Measurements from ENCODE around the gene DUSP8.
"Not testable (repeated sequence)": the region's sequence is repeated elsewhere in the genome, so short reads cannot be mapped to it uniquely, and the experiment has no call there.

The DUSP8 gene

DNA sequence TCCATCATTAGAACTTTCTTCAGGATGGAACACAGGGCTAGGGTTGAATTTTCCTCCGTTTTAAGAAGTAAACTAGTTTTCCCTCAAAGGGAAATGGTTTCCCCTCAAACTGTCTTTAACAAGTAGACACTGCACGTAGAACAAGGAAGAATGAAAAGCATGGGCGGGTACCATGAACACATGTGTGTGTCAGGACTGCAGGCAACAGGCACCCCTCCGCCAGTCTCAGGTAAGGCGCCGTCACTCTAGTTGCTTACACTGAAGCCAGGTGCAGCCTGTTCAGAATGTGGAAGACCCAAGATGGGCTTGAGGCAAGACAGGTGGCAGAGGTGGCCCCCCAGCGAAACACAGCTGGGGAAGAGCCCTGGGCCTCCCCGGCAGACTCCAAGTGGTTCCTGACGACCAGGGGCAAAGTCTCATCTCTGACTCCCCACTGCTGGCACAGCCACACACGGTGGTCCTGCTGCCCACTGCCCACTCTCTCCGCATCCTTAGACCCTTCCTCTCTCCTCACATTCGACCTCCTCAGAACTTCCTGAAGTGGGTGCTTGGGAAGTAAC lies 60.1 kb downstream of the DUSP8 start:
- H3K9me2 ChIP-seq (ENCODE audit: low read depth, low read length): no peaks in the 10 kb centered on the region
- H3K79me2 ChIP-seq (ENCODE audit: insufficient read depth, low read length): no peaks in the 10 kb centered on the region
- H3K9ac ChIP-seq (ENCODE audit: low read length): no peak overlapping the region
- H3K9me3 ChIP-seq (ENCODE audit: low read length): no peaks in the 10 kb centered on the region
- no peak overlapping the region for H3K27ac ChIP-seq (ENCODE audit: low read depth, low read length, poor library complexity, severe bottlenecking)
- peaks cover 8% of the 10 kb centered on the region for H3F3A ChIP-seq (ENCODE audit: insufficient read depth, low read length)
- peaks cover 20% of the 10 kb centered on the region for H3K4me1 ChIP-seq (ENCODE audit: insufficient read depth, low read length, severe bottlenecking)
- no peaks in the 10 kb centered on the region for H3K27me3 ChIP-seq (ENCODE audit: insufficient read depth, low read length)
- no peak for TF ChIP-seq EZH2 (IDR thresholded peaks at IDR 0.05; ENCODE audit: borderline replicate concordance, low read length)
- no peaks in the 10 kb centered on the region; the same call in 1 of the 2 replicates for H3K36me3 ChIP-seq (ENCODE audit: insufficient read depth, low read length)
- H4K20me1 ChIP-seq (ENCODE audit: insufficient read depth, low read length): no peaks in the 10 kb centered on the region
- no peak overlapping the region for H2AFZ ChIP-seq (ENCODE audit: low read length)
- no peak overlapping the region for H3K4me3 ChIP-seq (ENCODE audit: low read depth, low read length, poor library complexity, severe bottlenecking)
- H3K4me2 ChIP-seq (ENCODE audit: low read length): no peak overlapping the region

DNA sequence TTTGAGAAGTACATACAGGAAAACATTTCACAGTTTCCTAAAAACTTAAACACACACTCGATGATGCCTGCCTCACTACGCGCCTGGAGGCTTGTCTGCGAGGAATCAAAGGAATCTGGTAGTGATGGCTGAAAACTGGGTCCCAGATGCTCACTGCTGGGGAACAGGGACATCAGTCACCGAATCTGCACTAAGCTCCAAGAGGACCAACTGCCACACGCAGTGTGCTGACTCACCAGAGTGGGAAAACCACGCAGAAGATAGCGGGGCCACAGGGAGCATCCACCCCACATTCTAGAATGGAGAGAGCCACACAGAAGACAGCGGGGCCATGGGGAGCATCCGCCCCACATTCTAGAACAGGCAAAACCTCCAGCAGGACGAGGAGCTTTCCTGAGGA lies 61.1 kb downstream of the DUSP8 start:
- no peak overlapping the region for H3K9ac ChIP-seq (ENCODE audit: low read length)
- H4K20me1 ChIP-seq (ENCODE audit: insufficient read depth, low read length): no peaks in the 10 kb centered on the region
- no peaks in the 10 kb centered on the region for H3K9me2 ChIP-seq (ENCODE audit: low read depth, low read length)

DNA sequence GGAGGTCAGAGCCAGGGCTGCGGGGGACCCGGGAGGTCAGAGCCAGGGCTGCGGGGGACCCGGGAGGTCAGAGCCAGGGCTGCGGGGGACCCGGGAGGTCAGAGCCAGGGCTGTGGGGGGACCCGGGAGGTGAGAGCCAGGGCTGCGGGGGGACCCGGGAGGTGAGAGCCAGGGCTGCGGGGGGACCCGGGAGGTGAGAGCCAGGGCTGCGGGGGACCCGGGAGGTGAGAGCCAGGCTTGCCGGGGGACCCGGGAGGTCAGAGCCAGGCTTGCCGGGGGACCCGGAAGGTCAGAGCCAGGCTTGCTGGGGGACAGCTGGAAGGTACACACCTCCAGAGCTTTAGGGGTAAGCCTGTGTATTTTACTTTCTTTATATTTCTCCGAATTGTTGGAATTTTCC lies 61.7 kb downstream of the DUSP8 start:
- H4K20me1 ChIP-seq (ENCODE audit: insufficient read depth, low read length): not testable (repeated sequence)

More for the DNA sequence above, 61.1 kb downstream of the DUSP8 start:
- H2AFZ ChIP-seq (ENCODE audit: low read length): no peak overlapping the region
- no peak overlapping the region for H3K27ac ChIP-seq (ENCODE audit: low read depth, low read length, poor library complexity, severe bottlenecking)
- H3K36me3 ChIP-seq (ENCODE audit: insufficient read depth, low read length): no peaks in the 10 kb centered on the region; the same call in 1 of the 2 replicates
- no peak overlapping the region for H3K4me2 ChIP-seq (ENCODE audit: low read length)
- no peak overlapping the region for H3K4me3 ChIP-seq (ENCODE audit: low read depth, low read length, poor library complexity, severe bottlenecking)
- no peaks in the 10 kb centered on the region for H3K79me2 ChIP-seq (ENCODE audit: insufficient read depth, low read length)
- peaks cover 8% of the 10 kb centered on the region for H3F3A ChIP-seq (ENCODE audit: insufficient read depth, low read length)
- no peaks in the 10 kb centered on the region for H3K9me3 ChIP-seq (ENCODE audit: low read length)
- TF ChIP-seq, protein P1, sequence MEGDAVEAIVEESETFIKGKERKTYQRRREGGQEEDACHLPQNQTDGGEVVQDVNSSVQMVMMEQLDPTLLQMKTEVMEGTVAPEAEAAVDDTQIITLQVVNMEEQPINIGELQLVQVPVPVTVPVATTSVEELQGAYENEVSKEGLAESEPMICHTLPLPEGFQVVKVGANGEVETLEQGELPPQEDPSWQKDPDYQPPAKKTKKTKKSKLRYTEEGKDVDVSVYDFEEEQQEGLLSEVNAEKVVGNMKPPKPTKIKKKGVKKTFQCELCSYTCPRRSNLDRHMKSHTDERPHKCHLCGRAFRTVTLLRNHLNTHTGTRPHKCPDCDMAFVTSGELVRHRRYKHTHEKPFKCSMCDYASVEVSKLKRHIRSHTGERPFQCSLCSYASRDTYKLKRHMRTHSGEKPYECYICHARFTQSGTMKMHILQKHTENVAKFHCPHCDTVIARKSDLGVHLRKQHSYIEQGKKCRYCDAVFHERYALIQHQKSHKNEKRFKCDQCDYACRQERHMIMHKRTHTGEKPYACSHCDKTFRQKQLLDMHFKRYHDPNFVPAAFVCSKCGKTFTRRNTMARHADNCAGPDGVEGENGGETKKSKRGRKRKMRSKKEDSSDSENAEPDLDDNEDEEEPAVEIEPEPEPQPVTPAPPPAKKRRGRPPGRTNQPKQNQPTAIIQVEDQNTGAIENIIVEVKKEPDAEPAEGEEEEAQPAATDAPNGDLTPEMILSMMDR (IDR thresholded peaks at IDR 0.05; ENCODE audit: low read length): no peak
- no peak for TF ChIP-seq EZH2 (IDR thresholded peaks at IDR 0.05; ENCODE audit: borderline replicate concordance, low read length)
- H3K27me3 ChIP-seq (ENCODE audit: insufficient read depth, low read length): no peaks in the 10 kb centered on the region
- peaks cover 9% of the 10 kb centered on the region for H3K4me1 ChIP-seq (ENCODE audit: insufficient read depth, low read length, severe bottlenecking)

DNA sequence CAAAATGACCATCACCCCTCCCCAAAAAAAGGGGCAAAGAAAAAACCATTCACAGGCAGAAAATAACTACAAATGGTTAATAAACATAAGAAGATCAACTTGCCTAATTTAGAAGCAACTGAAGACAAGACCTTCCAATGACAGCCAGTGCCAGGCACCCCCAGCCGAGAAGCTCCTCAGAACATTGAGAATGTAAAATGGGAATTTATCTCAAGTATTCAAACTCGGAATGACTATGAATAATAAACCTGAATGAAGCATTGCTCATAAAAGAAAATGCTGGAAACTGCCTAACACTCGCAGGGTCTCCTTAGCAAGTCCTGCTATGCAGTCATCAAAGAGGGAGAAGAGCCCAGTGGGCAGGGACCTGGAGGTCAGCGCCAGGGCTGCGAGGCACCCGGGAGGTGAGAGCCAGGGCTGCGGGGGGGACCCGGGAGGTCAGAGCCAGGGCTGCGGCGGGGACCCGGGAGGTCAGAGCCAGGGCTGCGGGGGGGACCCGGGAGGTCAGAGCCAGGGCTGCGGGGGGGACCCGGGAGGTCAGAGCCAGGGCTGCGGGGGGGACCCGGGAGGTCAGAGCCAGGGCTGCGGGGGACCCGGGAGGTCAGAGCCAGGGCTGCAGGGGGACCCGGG lies 62.3 kb downstream of the DUSP8 start:
- no peak overlapping the region for H3K9ac ChIP-seq (ENCODE audit: low read length)
- H2AFZ ChIP-seq (ENCODE audit: low read length): no peak overlapping the region
- no peak overlapping the region for H3K4me2 ChIP-seq (ENCODE audit: low read length)
- no peak overlapping the region for H3K27ac ChIP-seq (ENCODE audit: low read depth, low read length, poor library complexity, severe bottlenecking)
- no peaks in the 10 kb centered on the region for H3K9me2 ChIP-seq (ENCODE audit: low read depth, low read length)
- H3K4me1 ChIP-seq (ENCODE audit: insufficient read depth, low read length, severe bottlenecking): peaks cover 6% of the 10 kb centered on the region
- no peaks in the 10 kb centered on the region for H4K20me1 ChIP-seq (ENCODE audit: insufficient read depth, low read length)
- no peak for TF ChIP-seq EZH2 (IDR thresholded peaks at IDR 0.05; ENCODE audit: borderline replicate concordance, low read length)
- TF ChIP-seq, protein P1 (IDR thresholded peaks at IDR 0.05; ENCODE audit: low read length): no peak
- H3K4me3 ChIP-seq (ENCODE audit: low read depth, low read length, poor library complexity, severe bottlenecking): no peak overlapping the region
- H3K27me3 ChIP-seq (ENCODE audit: insufficient read depth, low read length): no peaks in the 10 kb centered on the region
- no peaks in the 10 kb centered on the region for H3K79me2 ChIP-seq (ENCODE audit: insufficient read depth, low read length)
- peaks cover 8% of the 10 kb centered on the region for H3F3A ChIP-seq (ENCODE audit: insufficient read depth, low read length)
- H3K9me3 ChIP-seq (ENCODE audit: low read length): no peaks in the 10 kb centered on the region
- H3K36me3 ChIP-seq (ENCODE audit: insufficient read depth, low read length): no peaks in the 10 kb centered on the region; the same call in 1 of the 2 replicates

More for the DNA sequence above, 61.7 kb downstream of the DUSP8 start:
- H2AFZ ChIP-seq (ENCODE audit: low read length); H3F3A ChIP-seq (ENCODE audit: insufficient read depth, low read length); H3K27ac ChIP-seq (ENCODE audit: low read depth, low read length, poor library complexity, severe bottlenecking); H3K4me3 ChIP-seq (ENCODE audit: low read depth, low read length, poor library complexity, severe bottlenecking); H3K27me3 ChIP-seq (ENCODE audit: insufficient read depth, low read length); H3K79me2 ChIP-seq (ENCODE audit: insufficient read depth, low read length); H3K9ac ChIP-seq (ENCODE audit: low read length); H3K9me2 ChIP-seq (ENCODE audit: low read depth, low read length); H3K36me3 ChIP-seq (ENCODE audit: insufficient read depth, low read length); H3K9me3 ChIP-seq (ENCODE audit: low read length); H3K4me1 ChIP-seq (ENCODE audit: insufficient read depth, low read length, severe bottlenecking); H3K4me2 ChIP-seq (ENCODE audit: low read length): not testable (repeated sequence)

Data from OCI-LY1 (cell line).